ENCODE data around the gene TBC1D22A. TPM values are rescaled to one million over a fixed set of nuclear protein-coding genes. Genes with fewer than 3 reads are reported as not detected.
"Not testable (repeated sequence)": the region's sequence is repeated elsewhere in the genome, so short reads cannot be mapped to it uniquely, and the experiment has no call there.

Gene TBC1D22A
- total RNA-seq, 3 donors from 2014 or later = 29.8 to 31.1 (median 29.9) TPM

DNA sequence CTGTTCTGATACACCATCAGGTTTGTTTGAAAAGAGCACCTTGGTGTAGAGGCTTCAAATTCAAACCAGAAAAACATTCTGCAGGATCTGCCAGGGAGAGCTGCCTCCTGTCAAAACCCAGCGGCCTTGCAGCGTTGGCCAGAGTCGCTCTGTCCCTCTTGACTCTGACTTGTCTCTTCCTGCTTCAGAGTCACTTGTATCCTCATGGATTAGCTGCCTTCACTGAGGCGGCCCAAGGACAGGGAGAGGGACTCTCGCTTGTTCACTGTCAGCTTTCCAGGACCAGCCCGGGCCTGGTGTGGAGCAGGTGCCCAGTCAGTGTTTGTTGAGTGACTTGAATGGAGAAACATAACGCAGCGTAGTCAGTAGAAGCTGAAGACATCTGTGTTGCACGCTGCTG lies 18.0 kb downstream of the TBC1D22A start:
- no peak for ATAC-seq
- DNase-seq = no peak
- H3K4me3 Mint-ChIP-seq = no peak overlapping the region
- H3K4me1 Mint-ChIP-seq (ENCODE audit: low read depth) = peaks cover 63% of the 10 kb centered on the region
- H3K27me3 Mint-ChIP-seq (ENCODE audit: low read depth) = no peaks in the 10 kb centered on the region
- H3K9me3 Mint-ChIP-seq = no peaks in the 10 kb centered on the region
- peaks cover 4% of the 10 kb centered on the region for H3K36me3 Mint-ChIP-seq (ENCODE audit: insufficient read depth)

- Mint-ChIP-seq H3K27me3 (ENCODE audit: low read depth) (no peaks in the 10 kb centered on the region), H3K4me1 (ENCODE audit: low read depth) (peaks cover 55% of the 10 kb centered on the region), H3K9me3 (no peaks in the 10 kb centered on the region), H3K4me3 (no peak overlapping the region), H3K36me3 (ENCODE audit: insufficient read depth) (peaks cover 4% of the 10 kb centered on the region)
- no peak for ATAC-seq
- DNase-seq = no peak
Measured at GRCh38 chr22:46781291-46781690, 18.8 kb downstream of the TBC1D22A start.

- not testable (repeated sequence) for DNase-seq, H3K9me3 Mint-ChIP-seq
- H3K4me1 Mint-ChIP-seq (ENCODE audit: low read depth) = peaks cover 49% of the 10 kb centered on the region
Measured at GRCh38 chr22:46782200-46782599, 19.8 kb downstream of the TBC1D22A start.

GRCh38 chr22:46783721-46784120 lies 21.3 kb downstream of the TBC1D22A start:
- H3K4me3 Mint-ChIP-seq = no peak overlapping the region

More at GRCh38 chr22:46782200-46782599, 19.8 kb downstream of the TBC1D22A start:
- not testable (repeated sequence) for H3K36me3 Mint-ChIP-seq (ENCODE audit: insufficient read depth); H3K27me3 Mint-ChIP-seq (ENCODE audit: low read depth); ATAC-seq; H3K4me3 Mint-ChIP-seq

GRCh38 chr22:46788441-46789172 lies 26.2 kb downstream of the TBC1D22A start:
- DNase-seq = no peak
- H3K27me3 Mint-ChIP-seq (ENCODE audit: low read depth) = no peaks in the 10 kb centered on the region
- no peaks in the 10 kb centered on the region for H3K9me3 Mint-ChIP-seq
- peak overlapping the region; percentile 9 for H3K4me3 Mint-ChIP-seq
- peaks cover 7% of the 10 kb centered on the region for H3K36me3 Mint-ChIP-seq (ENCODE audit: insufficient read depth)
- ATAC-seq = peak; percentile 40 to 50
- H3K4me1 Mint-ChIP-seq (ENCODE audit: low read depth) = peaks cover 55% of the 10 kb centered on the region

More at GRCh38 chr22:46783721-46784120, 21.3 kb downstream of the TBC1D22A start:
- Mint-ChIP-seq H3K4me1 (ENCODE audit: low read depth) (peaks cover 48% of the 10 kb centered on the region), H3K36me3 (ENCODE audit: insufficient read depth) (peaks cover 11% of the 10 kb centered on the region), H3K27me3 (ENCODE audit: low read depth) (no peaks in the 10 kb centered on the region), H3K9me3 (no peaks in the 10 kb centered on the region)
- ATAC-seq (no peak), DNase-seq (no peak)

DNA sequence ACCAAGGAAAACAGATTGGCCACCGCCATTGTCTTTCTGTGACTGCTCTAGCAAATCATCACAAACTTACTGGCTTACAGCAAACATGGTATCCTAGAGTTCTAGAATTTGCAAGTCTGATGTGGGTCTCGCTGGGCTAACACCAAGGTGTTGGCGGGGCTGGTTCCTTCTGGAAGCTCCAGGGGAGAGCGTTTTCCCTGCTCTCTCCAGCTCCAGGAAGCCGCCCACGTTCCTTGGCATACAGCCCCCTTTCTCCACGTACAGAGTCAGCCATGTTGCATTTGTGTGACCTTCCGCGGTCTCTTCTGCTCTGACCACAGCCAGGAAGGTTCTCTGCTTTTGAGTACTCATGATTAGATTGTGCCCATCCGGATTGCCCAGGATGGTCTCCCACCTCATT lies 27.5 kb downstream of the TBC1D22A start:
- no peak overlapping the region for H3K4me3 Mint-ChIP-seq
- ATAC-seq (no peak), DNase-seq (no peak)
- H3K9me3 Mint-ChIP-seq = no peaks in the 10 kb centered on the region
- H3K4me1 Mint-ChIP-seq (ENCODE audit: low read depth) = peaks cover 55% of the 10 kb centered on the region
- H3K36me3 Mint-ChIP-seq (ENCODE audit: insufficient read depth) = peaks cover 7% of the 10 kb centered on the region
- no peaks in the 10 kb centered on the region for H3K27me3 Mint-ChIP-seq (ENCODE audit: low read depth)

GRCh38 chr22:46791201-46791731 lies 28.8 kb downstream of the TBC1D22A start:
- no peaks in the 10 kb centered on the region for H3K27me3 Mint-ChIP-seq (ENCODE audit: low read depth)
- H3K36me3 Mint-ChIP-seq (ENCODE audit: insufficient read depth) = peaks cover 7% of the 10 kb centered on the region
- no peaks in the 10 kb centered on the region for H3K9me3 Mint-ChIP-seq
- H3K4me3 Mint-ChIP-seq = peak overlapping the region; percentile 80
- DNase-seq (peak; percentile 74), ATAC-seq (peak; percentile 93 to 96)
- H3K4me1 Mint-ChIP-seq (ENCODE audit: low read depth) = peaks cover 49% of the 10 kb centered on the region

DNA sequence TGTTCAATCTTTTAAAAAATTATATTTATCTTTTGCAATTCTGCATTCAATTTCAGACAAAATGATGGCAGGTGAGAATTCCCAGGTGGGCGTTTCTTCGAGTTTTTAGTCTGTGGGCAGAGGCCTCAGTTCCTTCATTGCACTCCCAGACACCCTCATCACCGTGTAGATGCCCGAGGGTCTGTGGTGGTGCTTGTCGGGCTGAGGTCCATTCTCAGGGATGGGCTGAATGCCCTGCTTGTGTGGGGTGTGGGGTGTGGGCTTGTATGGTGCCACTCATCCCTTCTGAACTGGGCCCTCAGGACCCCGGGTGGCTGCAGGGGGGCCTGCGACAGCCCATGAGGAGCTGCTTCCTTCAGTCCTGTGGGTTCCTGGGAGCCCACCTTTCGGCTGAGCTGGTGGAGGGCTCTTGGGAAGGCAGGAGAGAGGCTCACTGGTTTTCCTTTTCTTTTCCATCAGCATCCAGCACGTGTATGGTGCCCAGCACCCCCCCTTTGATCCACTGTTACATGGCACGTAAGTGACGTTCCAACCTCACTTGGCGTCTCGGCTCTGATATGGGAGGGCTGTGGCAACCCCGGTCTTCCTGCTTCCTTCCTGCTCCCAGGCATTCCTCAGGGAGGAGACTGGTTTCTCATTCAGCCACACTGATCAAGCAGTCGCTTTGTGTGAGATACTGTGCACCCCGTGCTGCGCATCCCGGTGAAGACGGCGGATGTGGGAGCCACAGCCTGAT lies 29.8 kb downstream of the TBC1D22A start:
- H3K27me3 Mint-ChIP-seq (ENCODE audit: low read depth) = no peaks in the 10 kb centered on the region
- no peaks in the 10 kb centered on the region for H3K9me3 Mint-ChIP-seq
- peaks cover 46% of the 10 kb centered on the region for H3K4me1 Mint-ChIP-seq (ENCODE audit: low read depth)
- ATAC-seq = no peak
- H3K4me3 Mint-ChIP-seq = peak overlapping the region; percentile 80
- DNase-seq = no peak
- peaks cover 6% of the 10 kb centered on the region for H3K36me3 Mint-ChIP-seq (ENCODE audit: insufficient read depth)

DNA sequence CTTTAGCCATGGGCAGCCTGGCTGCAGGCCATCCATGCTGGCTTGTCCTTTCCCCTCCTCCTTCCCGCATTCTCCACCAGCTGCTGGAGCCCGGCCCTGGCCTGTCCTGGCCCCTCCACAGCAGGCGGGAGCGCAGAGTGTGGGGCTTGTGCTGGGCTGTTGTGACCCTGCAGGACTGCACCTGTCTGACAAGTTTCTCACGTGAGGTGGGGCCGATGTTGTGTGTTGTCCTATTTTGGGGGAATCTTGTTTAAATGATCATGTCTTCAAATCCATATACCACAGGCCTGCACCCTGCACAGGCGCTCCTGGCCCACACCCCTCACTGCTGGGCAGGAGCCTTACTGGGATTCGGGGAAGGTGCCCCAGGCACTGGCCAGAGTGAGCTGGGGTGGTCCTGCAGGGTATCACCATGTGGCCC lies 30.4 kb downstream of the TBC1D22A start:
- DNase-seq (no peak), ATAC-seq (no peak)
- Mint-ChIP-seq H3K4me3 (no peak overlapping the region), H3K27me3 (ENCODE audit: low read depth) (no peaks in the 10 kb centered on the region), H3K9me3 (no peaks in the 10 kb centered on the region), H3K4me1 (ENCODE audit: low read depth) (peaks cover 40% of the 10 kb centered on the region), H3K36me3 (ENCODE audit: insufficient read depth) (peaks cover 5% of the 10 kb centered on the region)

GRCh38 chr22:46793497-46793896 lies 31.0 kb downstream of the TBC1D22A start:
- H3K36me3 Mint-ChIP-seq (ENCODE audit: insufficient read depth) = peaks cover 8% of the 10 kb centered on the region
- no peak for DNase-seq
- no peak overlapping the region for H3K4me3 Mint-ChIP-seq
- no peak for ATAC-seq
- no peaks in the 10 kb centered on the region for H3K9me3 Mint-ChIP-seq
- H3K27me3 Mint-ChIP-seq (ENCODE audit: low read depth) = no peaks in the 10 kb centered on the region
- peaks cover 37% of the 10 kb centered on the region for H3K4me1 Mint-ChIP-seq (ENCODE audit: low read depth)

DNA sequence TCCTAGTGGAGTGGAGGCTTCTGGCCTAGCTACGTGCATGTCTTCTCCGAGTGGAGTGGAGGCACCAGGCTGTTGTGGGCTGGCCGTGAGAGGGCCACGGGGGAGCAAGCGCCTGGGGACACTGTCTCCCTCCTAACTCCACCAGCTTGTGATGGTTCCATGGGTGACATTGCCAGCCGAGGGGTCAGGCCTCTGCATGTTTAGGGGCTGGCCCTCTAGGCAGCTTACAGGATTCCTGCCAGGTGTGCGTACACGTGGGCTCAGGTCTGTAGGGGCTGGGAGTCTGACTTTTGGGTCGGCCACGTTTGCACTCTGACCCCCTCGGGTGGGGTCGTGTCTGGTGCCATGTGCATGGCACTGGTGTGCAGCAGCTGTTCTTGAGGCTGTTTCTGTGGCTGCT lies 31.6 kb downstream of the TBC1D22A start:
- Mint-ChIP-seq H3K27me3 (ENCODE audit: low read depth) (no peaks in the 10 kb centered on the region), H3K4me3 (no peak overlapping the region), H3K9me3 (no peaks in the 10 kb centered on the region), H3K36me3 (ENCODE audit: insufficient read depth) (peaks cover 12% of the 10 kb centered on the region), H3K4me1 (ENCODE audit: low read depth) (peaks cover 33% of the 10 kb centered on the region)
- ATAC-seq = no peak
- no peak for DNase-seq

- peaks cover 16% of the 10 kb centered on the region for H3K36me3 Mint-ChIP-seq (ENCODE audit: insufficient read depth)
- no peak for DNase-seq
- H3K4me3 Mint-ChIP-seq = no peak overlapping the region
- H3K4me1 Mint-ChIP-seq (ENCODE audit: low read depth) = peaks cover 29% of the 10 kb centered on the region
- no peaks in the 10 kb centered on the region for H3K27me3 Mint-ChIP-seq (ENCODE audit: low read depth)
- no peaks in the 10 kb centered on the region for H3K9me3 Mint-ChIP-seq
- no peak for ATAC-seq
Measured at GRCh38 chr22:46794491-46794890, 32.0 kb downstream of the TBC1D22A start.

- ATAC-seq (no peak), DNase-seq (no peak)
- Mint-ChIP-seq H3K27me3 (ENCODE audit: low read depth) (no peaks in the 10 kb centered on the region), H3K9me3 (no peaks in the 10 kb centered on the region), H3K4me1 (ENCODE audit: low read depth) (peaks cover 27% of the 10 kb centered on the region), H3K36me3 (ENCODE audit: insufficient read depth) (peaks cover 23% of the 10 kb centered on the region), H3K4me3 (no peak overlapping the region)
Measured at GRCh38 chr22:46795140-46795539, 32.7 kb downstream of the TBC1D22A start.

DNA sequence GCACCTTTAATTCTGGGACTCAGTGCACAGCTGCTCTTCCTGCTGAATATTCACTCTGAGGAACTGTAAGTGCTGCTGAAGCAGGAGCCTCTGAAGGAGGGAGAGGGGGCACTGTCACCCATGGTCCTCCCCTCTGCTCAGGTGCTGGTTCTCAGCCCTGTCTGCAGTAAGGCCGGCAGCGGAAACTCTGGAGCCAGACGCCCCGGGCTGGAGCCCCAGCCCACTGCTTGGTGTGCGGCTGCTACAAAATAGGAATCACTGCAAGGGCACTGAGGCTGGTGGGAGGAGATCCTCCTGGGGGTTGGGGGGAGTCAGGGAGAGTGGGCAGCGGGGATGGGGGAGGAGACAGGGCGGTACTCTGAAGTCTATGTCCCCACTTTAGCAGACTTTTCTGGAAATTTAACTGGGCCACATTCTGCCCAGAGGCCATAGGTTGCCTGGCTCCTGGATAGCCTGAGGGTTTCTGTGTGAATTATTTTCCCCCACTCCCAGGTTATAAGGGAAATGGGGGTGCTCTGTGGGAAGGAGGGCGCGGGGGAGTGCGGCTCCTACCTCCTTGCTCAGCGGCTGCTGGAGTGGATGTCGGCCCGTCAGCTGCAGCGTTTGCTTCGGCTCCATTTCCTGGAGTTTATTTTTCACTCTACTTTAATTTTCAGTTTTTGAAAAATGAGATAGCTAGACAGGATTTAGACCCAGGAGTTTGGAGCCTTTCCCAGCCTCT lies 33.6 kb downstream of the TBC1D22A start:
- DNase-seq = no peak
- H3K4me1 Mint-ChIP-seq (ENCODE audit: low read depth) = peaks cover 19% of the 10 kb centered on the region

More for the DNA sequence above, 33.6 kb downstream of the TBC1D22A start:
- Mint-ChIP-seq H3K36me3 (ENCODE audit: insufficient read depth) (peaks cover 28% of the 10 kb centered on the region), H3K9me3 (no peaks in the 10 kb centered on the region), H3K4me3 (no peak overlapping the region), H3K27me3 (ENCODE audit: low read depth) (no peaks in the 10 kb centered on the region)
- no peak for ATAC-seq

Measured in activated T-cell treated with anti-CD3 and anti-CD28 coated beads, Interleukin-2, amount 50 U/mL, for 4 hours (primary cell).